IMR-90 (cell line): ENCODE data around the gene PTPRN2. TPM values are rescaled to one million over a fixed set of nuclear protein-coding genes. Genes with fewer than 3 reads are reported as not detected.

Experiments
- ATAC-seq: fragments of 200-7000 bp; cut with Tn5 transposase; 2 replicates; pipeline ENCODE4 v1.9.1; 2020; ENCODE audit warnings: low read depth, mild to moderate bottlenecking, moderate library complexity
- BruUV-seq: library from RNA; stranded (reverse); fragments of 400-500 nt; replicated peaks from 2 replicates; lab custom pipeline; 2021; lab: Mats Ljungman, UMichigan
- CTCF ChIA-PET: fragments of 300-600 bp; formaldehyde crosslinking; extraction: SDS; loops from one replicate; lab custom pipeline; 2021; ENCODE audit warnings: antibody characterized with exemption; lab: Yijun Ruan, JAX
- POLR2A ChIA-PET: fragments of 300-600 bp; sonication (Branson Sonifier 250); formaldehyde crosslinking; loops from one replicate; lab custom pipeline; 2022; ENCODE audit warnings: antibody characterized with exemption; ENCODE audit not compliant: unreplicated experiment; lab: Charles Lee
- DNase-seq: peaks from one replicate; pipeline ENCODE4 v3.0.0; 2013
- H2AFZ ChIP-seq: replicated peaks from 2 replicates; pipeline ENCODE3; 2013; ENCODE audit warnings: low read length, mild to moderate bottlenecking; ENCODE audit not compliant: poor library complexity
- H2AK5ac ChIP-seq: 2 replicates; pipeline ENCODE4 v1.6.1; 2013; ENCODE audit warnings: low read depth, low read length, inconsistent platforms
- H2AK9ac ChIP-seq: replicated peaks from 2 replicates; pipeline ENCODE3; 2013; ENCODE audit warnings: mild to moderate bottlenecking, low read depth, low read length, moderate library complexity; ENCODE audit not compliant: poor library complexity
- H2BK120ac ChIP-seq: 2 replicates; pipeline ENCODE4 v1.6.1; 2013; ENCODE audit warnings: low read depth, low read length, inconsistent platforms
- H2BK15ac ChIP-seq: 3 replicates; pipeline ENCODE4 v1.6.1; 2013; ENCODE audit warnings: low read depth, low read length, inconsistent platforms
- H2BK20ac ChIP-seq: 2 replicates; pipeline ENCODE4 v1.6.1; 2013; ENCODE audit warnings: low read depth, mild to moderate bottlenecking, inconsistent platforms, low read length, moderate library complexity
- H2BK5ac ChIP-seq: 2 replicates; pipeline ENCODE4 v1.6.1; 2013; ENCODE audit warnings: mild to moderate bottlenecking, low read depth, low read length, inconsistent platforms; ENCODE audit not compliant: poor library complexity, severe bottlenecking
- H3K14ac ChIP-seq: replicated peaks from 2 replicates; pipeline ENCODE4 v1.6.1; 2013; ENCODE audit warnings: low read depth, low read length, inconsistent platforms
- H3K18ac ChIP-seq: 2 replicates; pipeline ENCODE4 v1.6.1; 2013; ENCODE audit warnings: low read depth, low read length, control low read depth
- H3K23ac ChIP-seq: 2 replicates; pipeline ENCODE4 v1.6.1; 2013; ENCODE audit warnings: low read depth, low read length, inconsistent platforms
- H3K27ac ChIP-seq: 2 replicates; pipeline ENCODE4 v1.5.1; 2013; ENCODE audit warnings: mild to moderate bottlenecking, control low read depth, low read length; ENCODE audit not compliant: insufficient read depth
- H3K27me3 ChIP-seq: 2 replicates; pipeline ENCODE4 v1.6.1; 2013; ENCODE audit warnings: low read length; ENCODE audit not compliant: control insufficient read depth, insufficient read depth
- H3K36me3 ChIP-seq: 2 replicates; pipeline ENCODE4 v1.6.1; 2013; ENCODE audit warnings: low read length, mixed read lengths; ENCODE audit not compliant: control insufficient read depth, insufficient read depth
- H3K4ac ChIP-seq: 2 replicates; pipeline ENCODE4 v1.6.1; 2013; ENCODE audit warnings: low read depth, low read length, inconsistent platforms
- H3K4me1 ChIP-seq: 2 replicates; pipeline ENCODE4 v1.6.1; 2013; ENCODE audit warnings: low read length, mixed read lengths; ENCODE audit not compliant: control insufficient read depth, insufficient read depth
- H3K4me2 ChIP-seq: 2 replicates; pipeline ENCODE4 v1.6.1; 2013; ENCODE audit warnings: low read depth, mild to moderate bottlenecking, control low read depth, low read length, moderate library complexity
- H3K4me3 ChIP-seq: 2 replicates; pipeline ENCODE4 v1.5.1; 2013; ENCODE audit warnings: low read depth, mild to moderate bottlenecking, control low read depth, low read length, moderate library complexity; ENCODE audit not compliant: insufficient read depth
- H3K56ac ChIP-seq: 2 replicates; pipeline ENCODE4 v1.6.1; 2013; ENCODE audit warnings: low read length, inconsistent platforms; ENCODE audit not compliant: insufficient read depth; ENCODE audit errors: extremely low read depth
- H3K79me1 ChIP-seq, 2 experiments: 2 replicates each; pipeline ENCODE4 v1.6.1; 2013; ENCODE audit warnings: low read length in 2 of 2, inconsistent platforms in 1 of 2, low read depth in 1 of 2
- H3K9ac ChIP-seq: 2 replicates; pipeline ENCODE4 v1.6.1; 2013; ENCODE audit warnings: low read depth, low read length, control low read depth
- H3K9me1 ChIP-seq: 2 replicates; pipeline ENCODE4 v1.6.1; 2013; ENCODE audit warnings: low read length, inconsistent platforms; ENCODE audit not compliant: insufficient read depth
- H3K9me3 ChIP-seq: 2 replicates; pipeline ENCODE4 v1.6.1; 2013; ENCODE audit warnings: low read length; ENCODE audit not compliant: control insufficient read depth, insufficient read depth
- H4K20me1 ChIP-seq: 2 replicates; pipeline ENCODE4 v1.6.1; 2013; ENCODE audit warnings: low read length, inconsistent platforms; ENCODE audit not compliant: insufficient read depth
- H4K5ac ChIP-seq: 2 replicates; pipeline ENCODE4 v1.6.1; 2013; ENCODE audit warnings: mild to moderate bottlenecking, low read depth, low read length, control low read depth
- H4K8ac ChIP-seq, 2 experiments: 2 replicates each; pipeline ENCODE4 v1.6.1; 2013; ENCODE audit warnings: low read depth in 2 of 2, low read length in 2 of 2, control low read depth in 1 of 2, inconsistent platforms in 1 of 2
- H4K91ac ChIP-seq: 2 replicates; pipeline ENCODE4 v1.6.1; 2013; ENCODE audit warnings: low read depth, low read length, inconsistent platforms; ENCODE audit not compliant: insufficient read depth
- BHLHE40 ChIP-seq: fragments of 150-350 bp; IDR thresholded peaks from 2 replicates; pipeline ENCODE4 v1.6.1; 2016; ENCODE audit warnings: mild to moderate bottlenecking, low read depth, low read length
- CEBPB ChIP-seq: IDR thresholded peaks from 2 replicates; pipeline ENCODE4 v1.6.1; 2012; ENCODE audit warnings: low read depth, low read length, improper control_type of control experiment
- CHD1 ChIP-seq: IDR thresholded peaks from 2 replicates; pipeline ENCODE4 v1.6.1; 2012; ENCODE audit warnings: low read depth, low read length, improper control_type of control experiment
- CTCF ChIP-seq: conservative IDR thresholded peaks from 2 replicates; pipeline ENCODE4 v1.5.1; 2012; ENCODE audit warnings: mild to moderate bottlenecking, low read depth, low read length, improper control_type of control experiment
- ELK1 ChIP-seq: fragments of 150-350 bp; IDR thresholded peaks from 2 replicates; pipeline ENCODE4 v1.6.1; 2016; ENCODE audit warnings: low read depth, mild to moderate bottlenecking, low read length, moderate library complexity, borderline replicate concordance
- FOS ChIP-seq: fragments of 150-350 bp; IDR thresholded peaks from 2 replicates; pipeline ENCODE4 v1.6.1; 2016; ENCODE audit warnings: low read depth, low read length
- MAFK ChIP-seq: IDR thresholded peaks from 2 replicates; pipeline ENCODE4 v1.6.1; 2012; ENCODE audit warnings: low read depth, low read length, improper control_type of control experiment
- MAZ ChIP-seq: IDR thresholded peaks from 2 replicates; pipeline ENCODE4 v1.6.1; 2012; ENCODE audit warnings: low read depth, mild to moderate bottlenecking, low read length, improper control_type of control experiment, moderate library complexity, borderline replicate concordance
- MXI1 ChIP-seq: IDR thresholded peaks from 2 replicates; pipeline ENCODE4 v1.6.1; 2012; ENCODE audit warnings: low read depth, mild to moderate bottlenecking, low read length, moderate library complexity, borderline replicate concordance
- NFE2L2 ChIP-seq: fragments of 150-350 bp; IDR thresholded peaks from 2 replicates; pipeline ENCODE4 v1.6.1; 2016; ENCODE audit warnings: low read depth, mild to moderate bottlenecking, low read length
- POLR2A ChIP-seq: IDR thresholded peaks from 2 replicates; pipeline ENCODE4 v1.6.1; 2012; ENCODE audit warnings: mild to moderate bottlenecking, low read depth, low read length
- RAD21 ChIP-seq: IDR thresholded peaks from 2 replicates; pipeline ENCODE4 v1.6.1; 2012; ENCODE audit warnings: low read length, improper control_type of control experiment
- RCOR1 ChIP-seq: IDR thresholded peaks from 2 replicates; pipeline ENCODE4 v1.6.1; 2012; ENCODE audit warnings: mild to moderate bottlenecking, low read length, improper control_type of control experiment; ENCODE audit not compliant: insufficient replicate concordance
- RFX5 ChIP-seq: IDR thresholded peaks from 2 replicates; pipeline ENCODE4 v1.8.0; 2012; ENCODE audit warnings: low read depth, mild to moderate bottlenecking, low read length, moderate library complexity
- SMC3 ChIP-seq: fragments of 150-350 bp; IDR thresholded peaks from 2 replicates; pipeline ENCODE4 v1.6.1; 2016; ENCODE audit warnings: low read depth, mild to moderate bottlenecking, antibody characterized with exemption, low read length, moderate library complexity
- WGBS, 2 experiments: methylation state at CpG; one replicate each; pipeline versions ENCODE4 v1.1.5 to v1.1.7; 2013; ENCODE audit warnings: missing lambda C conversion rate in 2 of 2; ENCODE audit not compliant: insufficient read length in 1 of 2; ENCODE audit errors: extremely low coverage in 2 of 2; 5-methylcytosine and 5-hydroxymethylcytosine counted together
- dilution Hi-C: fragments of 300-500 bp; cut with HindIII; formaldehyde crosslinking; loops from one replicate; pipeline ENCODE4 v1.14.3; 2018; ENCODE audit warnings: low sequenced_read_pairs; ENCODE audit not compliant: unreplicated experiment
- in situ Hi-C: fragments of 300-500 bp; cut with MboI; formaldehyde crosslinking; loops from 3 replicates; pipeline ENCODE4 v1.14.3; 2019; ENCODE audit warnings: low sequenced_read_pairs, inconsistent platforms, mixed read lengths
- intact Hi-C: fragments of 100-400 bp; cut with micrococcal nuclease; formaldehyde crosslinking; loops from 2 replicates; pipeline ENCODE4 v1.10.0; 2022
- polyA plus RNA-seq, 3 experiments: library from polyadenylated mRNA; depleted of rRNA; stranded (reverse); fragments of >200 nt; gene quantifications; 2 replicates each; pipeline ENCODE4 v1.2.3, GENCODE V29; 2012; ENCODE audit warnings: low replicate concordance in 1 of 3
- total RNA-seq: library from RNA; depleted of rRNA; stranded (reverse); fragments of >200 nt; gene quantifications from 2 replicates; pipeline ENCODE4 v1.2.3, GENCODE V29; 2012
- TF ChIP-seq, protein P1 (sequence below): fragments of 150-350 bp; IDR thresholded peaks from 2 replicates; pipeline ENCODE4 v1.6.1; 2017; ENCODE audit warnings: mild to moderate bottlenecking, antibody characterized with exemption, low read length, low read depth

Gene PTPRN2
- total and polyA plus RNA-seq, 2 of the 4 experiments (the other 2 are of a cell fraction): 0.03 TPM; not detected in 1

- CTCF ChIA-PET: no interaction called here
- Histone ChIP-seq H3K9me3 (peaks cover 60% of the 10 kb centered on the region), H2BK15ac (no peak overlapping the region), H4K91ac (no peak overlapping the region), H3K4ac (no peak overlapping the region), H2BK20ac (no peak overlapping the region), H3K36me3 (no peaks in the 10 kb centered on the region), H4K8ac (no peak overlapping the region), H3K23ac (no peak overlapping the region), H3K14ac (no peak overlapping the region), H3K56ac (no peak overlapping the region), H3K79me1 (no peaks in the 10 kb centered on the region), H2AK9ac (no peak overlapping the region), H3K27ac (no peak overlapping the region), H3K4me2 (no peak overlapping the region), H3K9me1 (no peaks in the 10 kb centered on the region), H2AFZ (no peak overlapping the region), H2BK5ac (no peak overlapping the region), H2AK5ac (no peak overlapping the region), H4K5ac (no peak overlapping the region), H3K4me1 (no peaks in the 10 kb centered on the region), H3K4me3 (no peak overlapping the region), H2BK120ac (no peak overlapping the region), H4K20me1 (no peaks in the 10 kb centered on the region), H3K27me3 (no peaks in the 10 kb centered on the region), H3K9ac (no peak overlapping the region), H3K18ac (no peak overlapping the region)
- in situ Hi-C loops (no loop called here), dilution Hi-C loops (no loop called here), intact Hi-C loops (no loop called here)
- POLR2A ChIA-PET: no interaction called here
- no TSS peak for BruUV-seq
- TF ChIP-seq MAFK: no peak
- no peak for TF ChIP-seq MXI1
- TF ChIP-seq BHLHE40: no peak
- TF ChIP-seq FOS: no peak
- TF ChIP-seq, protein P1, sequence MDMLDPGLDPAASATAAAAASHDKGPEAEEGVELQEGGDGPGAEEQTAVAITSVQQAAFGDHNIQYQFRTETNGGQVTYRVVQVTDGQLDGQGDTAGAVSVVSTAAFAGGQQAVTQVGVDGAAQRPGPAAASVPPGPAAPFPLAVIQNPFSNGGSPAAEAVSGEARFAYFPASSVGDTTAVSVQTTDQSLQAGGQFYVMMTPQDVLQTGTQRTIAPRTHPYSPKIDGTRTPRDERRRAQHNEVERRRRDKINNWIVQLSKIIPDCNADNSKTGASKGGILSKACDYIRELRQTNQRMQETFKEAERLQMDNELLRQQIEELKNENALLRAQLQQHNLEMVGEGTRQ: no peak
- no peak for TF ChIP-seq POLR2A
- TF ChIP-seq SMC3: no peak
- no peak for TF ChIP-seq CHD1
- no peak for TF ChIP-seq ELK1
- no peak for TF ChIP-seq NFE2L2
- TF ChIP-seq CEBPB: no peak
- TF ChIP-seq RCOR1: no peak
- no peak for TF ChIP-seq MAZ
- TF ChIP-seq CTCF: no peak
- TF ChIP-seq RAD21: no peak
- TF ChIP-seq RFX5: no peak
- no peak for DNase-seq
- no peak for ATAC-seq
- 48% methylated on average over 5 of the region's 14 CpGs; no CpG with 5 or more reads in 1 of the 2 experiments for WGBS, 2 experiments
Measured at GRCh38 chr7:157767506-157768197, 820.0 kb downstream of the PTPRN2 start.
